GM19328 (cell line): ENCODE data around the gene KLF12.

ENCODE experiments used
- ATAC-seq: cut with Tn5 transposase; IDR thresholded peaks from one replicate; pipeline ENCODE4 v1.9.1; 2021; ENCODE audit warnings: mild to moderate bottlenecking, moderate library complexity; ENCODE audit not compliant: unreplicated experiment

The KLF12 gene

DNA sequence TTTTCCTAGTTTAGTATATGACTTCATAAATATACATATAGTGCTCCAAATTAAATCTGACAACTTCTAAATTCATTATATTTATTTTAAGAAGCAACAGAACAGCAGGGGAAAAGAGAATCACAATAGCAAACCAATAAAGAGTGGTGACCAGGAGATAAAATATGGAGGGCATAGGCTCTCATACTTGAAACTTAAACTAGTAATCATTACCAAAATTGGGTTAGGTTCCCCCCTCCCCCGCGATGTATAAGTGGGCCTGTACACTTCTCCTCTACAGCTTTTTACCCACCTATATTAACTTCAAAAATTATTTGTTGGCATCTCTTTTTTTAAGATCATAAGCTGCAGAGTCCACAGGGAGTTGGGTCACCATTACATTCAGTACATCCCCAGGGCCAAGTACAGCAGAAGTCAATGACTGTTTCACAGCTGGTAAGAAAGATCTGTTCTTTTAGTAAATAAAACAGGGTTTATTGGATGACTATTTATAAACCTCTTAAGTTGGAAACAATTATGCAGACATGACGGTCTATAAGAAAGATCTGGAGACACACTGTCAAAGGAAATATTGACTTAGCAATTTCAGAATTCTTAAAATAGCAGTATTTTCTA is 29.4 kb downstream of the KLF12 start:
- ATAC-seq, result no peak

DNA sequence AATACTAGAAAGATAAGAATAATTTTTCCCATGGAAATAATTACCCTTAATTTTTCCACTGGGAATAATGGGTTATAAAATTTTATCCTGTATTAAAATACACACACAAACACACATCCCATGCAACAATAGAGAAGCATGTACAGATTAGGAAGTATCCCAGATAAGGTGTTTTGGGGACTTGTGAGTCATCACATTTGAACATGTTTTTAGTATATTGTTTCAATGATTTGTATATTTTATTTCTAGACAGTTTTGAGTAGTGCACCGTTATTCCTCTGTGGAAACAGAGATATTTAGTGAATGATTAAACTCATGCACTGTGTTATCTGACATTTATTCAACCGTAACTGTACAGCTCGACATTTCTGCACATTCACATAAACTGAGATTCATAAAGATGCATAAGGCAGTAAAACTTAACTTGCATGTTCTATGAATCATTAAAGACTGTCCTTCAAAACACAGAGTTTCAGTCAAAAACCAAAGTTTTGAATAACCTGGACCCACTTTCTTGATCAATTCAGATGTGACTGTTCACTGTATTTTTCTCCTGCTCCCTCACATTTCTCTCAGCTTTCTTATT is 30.1 kb downstream of the KLF12 start:
- ATAC-seq, result no peak

DNA sequence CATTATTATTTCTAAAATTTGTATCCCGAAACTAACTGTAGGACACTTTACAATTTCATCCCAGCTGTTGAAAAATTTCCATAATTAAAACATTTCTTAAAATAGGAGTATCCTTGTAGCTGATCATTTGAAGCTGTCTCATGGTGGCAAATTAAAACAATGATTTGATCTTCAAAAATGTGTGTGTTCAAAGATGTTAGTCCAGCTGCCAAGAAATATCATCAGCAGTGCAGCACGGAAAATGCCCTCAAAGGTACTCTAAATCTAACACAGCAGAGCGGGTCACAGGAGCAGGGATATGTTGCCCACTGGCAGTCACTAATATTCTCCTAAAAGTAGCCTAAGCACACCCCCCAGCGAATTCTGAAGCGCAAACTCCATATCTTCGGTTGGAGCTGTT is 31.0 kb downstream of the KLF12 start:
- ATAC-seq, result no peak

DNA sequence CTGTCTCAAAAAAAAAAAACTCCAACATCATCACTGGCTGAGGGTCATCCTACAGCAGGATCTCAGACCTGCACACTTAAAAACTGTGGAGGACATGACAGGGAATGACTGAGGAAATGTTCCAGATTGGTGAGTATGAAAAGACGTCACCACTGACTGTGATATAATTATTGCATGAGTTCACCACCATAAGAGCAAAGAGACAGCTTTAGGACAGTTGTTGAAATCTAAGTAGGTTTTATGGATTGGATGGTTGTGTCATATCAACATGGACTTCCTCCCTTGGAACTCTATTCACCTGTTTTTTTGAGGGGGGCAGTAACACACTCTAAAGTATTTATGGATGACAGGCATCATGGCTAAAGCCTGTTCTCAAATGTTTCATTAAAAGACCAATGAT is 31.5 kb downstream of the KLF12 start:
- ATAC-seq, result no peak

DNA sequence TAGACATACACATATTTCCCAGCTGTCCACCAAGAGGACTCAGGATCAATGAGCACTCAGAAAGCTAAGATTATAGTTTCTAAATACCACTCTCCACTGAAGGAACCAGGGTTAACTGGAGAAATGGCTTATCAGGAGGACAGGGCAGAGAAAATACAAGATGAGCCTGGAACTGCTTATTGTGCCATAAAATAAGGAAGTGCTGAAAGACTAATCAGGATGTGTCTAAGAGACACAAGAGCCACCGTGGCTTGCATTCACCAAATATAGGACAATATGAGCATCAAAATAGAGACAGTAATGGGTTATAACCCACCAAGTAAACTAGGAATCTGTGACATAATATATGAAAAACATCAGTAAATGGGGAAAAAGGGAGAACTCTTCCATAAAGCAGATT is 32.8 kb downstream of the KLF12 start:
- ATAC-seq, result no peak

DNA sequence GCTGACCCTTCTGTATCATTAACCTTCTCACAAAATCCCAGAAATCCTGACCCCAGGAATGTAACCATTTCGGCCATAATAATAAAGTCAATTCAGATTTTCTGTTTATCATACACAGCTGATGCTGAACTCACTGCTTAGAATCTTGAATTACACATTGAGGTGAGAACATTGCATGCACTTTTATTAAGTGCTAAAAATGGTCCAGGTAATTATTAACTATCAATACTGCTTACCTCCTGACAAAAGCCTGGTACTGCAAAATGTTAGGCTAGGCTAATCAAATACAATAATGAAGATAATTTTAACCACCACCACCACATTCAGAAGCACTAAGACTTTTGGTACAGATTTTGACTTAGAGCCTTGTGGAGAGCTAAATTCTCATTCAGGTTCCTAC is 36.1 kb downstream of the KLF12 start:
- no peak for ATAC-seq

DNA sequence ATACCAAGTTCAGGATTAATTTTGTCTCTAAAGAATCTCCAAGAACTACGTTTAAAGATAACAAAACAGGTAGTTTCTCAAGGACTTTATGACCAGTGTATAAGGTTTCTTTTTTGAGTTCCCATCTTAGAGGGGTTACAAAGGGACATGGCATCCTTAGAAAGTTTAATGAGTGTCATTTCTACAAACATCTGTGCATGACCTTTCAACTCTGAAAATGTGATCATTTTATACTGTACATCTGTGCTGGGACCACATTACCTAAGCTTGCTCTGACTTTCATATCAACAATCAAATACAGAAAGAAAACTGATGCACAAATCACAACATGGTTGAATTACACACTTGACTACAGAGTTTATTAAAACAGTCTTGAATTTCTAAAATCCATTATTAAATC is 37.1 kb downstream of the KLF12 start:
- ATAC-seq, result no peak

DNA sequence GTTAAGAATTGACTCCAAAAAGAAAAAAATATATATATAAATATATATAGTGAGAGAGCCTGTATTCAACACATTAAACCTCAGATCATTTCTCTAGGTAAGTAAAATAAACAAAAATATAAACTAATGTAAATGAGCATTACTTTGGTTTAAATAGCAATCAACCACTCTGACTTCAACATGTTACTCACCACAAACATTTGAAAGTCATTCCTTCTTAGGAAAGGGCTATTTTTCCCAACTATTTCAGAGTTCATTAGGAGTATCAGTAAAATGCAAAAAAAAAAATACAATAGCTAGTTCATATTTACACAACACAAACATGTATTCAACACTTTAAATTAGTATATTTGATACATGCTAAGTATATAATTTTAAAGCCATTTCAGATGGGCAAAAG is 40.5 kb downstream of the KLF12 start:
- ATAC-seq, result no peak

DNA sequence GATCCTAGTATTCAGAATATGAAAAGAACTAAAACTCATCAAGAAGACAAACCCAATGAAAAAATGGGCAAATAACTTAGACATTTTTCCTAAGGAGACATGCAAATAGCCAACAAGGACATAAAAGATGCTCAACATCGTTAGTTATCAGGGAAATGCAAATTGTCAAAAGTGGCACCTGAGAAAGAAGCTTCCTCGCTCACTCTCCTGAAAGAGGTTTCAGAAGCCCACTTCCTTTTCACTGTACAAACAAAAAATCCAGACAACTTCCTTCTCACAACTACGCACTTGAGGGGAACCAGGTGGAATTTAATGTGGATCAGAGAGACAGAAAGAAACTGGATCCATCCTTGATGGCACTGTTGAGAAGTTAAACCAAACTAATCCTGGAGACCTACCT is 41.5 kb downstream of the KLF12 start:
- no peak for ATAC-seq

DNA sequence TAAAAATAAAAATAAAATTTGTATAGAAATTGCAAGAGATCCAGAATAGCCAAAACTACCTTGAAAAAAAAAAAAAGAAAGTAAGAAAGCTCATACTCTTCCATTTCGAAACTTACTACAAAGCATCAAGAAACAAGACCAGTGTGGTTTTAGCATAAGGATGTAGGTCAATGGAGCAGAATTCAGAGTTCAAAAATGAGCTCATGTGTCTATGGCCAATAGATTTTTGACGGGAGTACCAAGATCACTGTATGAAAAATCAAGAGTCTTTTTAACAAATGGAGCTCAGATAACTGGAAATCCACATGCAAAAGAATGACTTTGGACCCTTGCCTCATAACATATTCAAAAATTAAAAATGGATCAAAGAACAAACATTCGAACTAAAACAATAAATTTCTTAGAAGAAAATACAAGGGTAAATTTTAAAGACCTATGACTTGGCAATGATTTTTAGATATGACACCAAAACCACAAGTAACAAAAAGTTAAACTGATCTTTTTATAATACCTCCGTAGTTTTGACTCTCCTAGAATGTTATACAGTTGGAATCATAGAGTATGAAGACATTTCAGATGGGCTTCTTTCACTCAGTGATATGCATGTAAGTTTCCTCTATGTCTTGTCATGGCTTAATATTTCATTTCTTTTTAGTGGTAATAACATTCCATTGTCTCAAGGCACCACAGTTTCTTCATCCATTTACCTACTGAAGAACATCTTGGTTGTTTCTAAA is 43.2 kb downstream of the KLF12 start:
- no peak for ATAC-seq

DNA sequence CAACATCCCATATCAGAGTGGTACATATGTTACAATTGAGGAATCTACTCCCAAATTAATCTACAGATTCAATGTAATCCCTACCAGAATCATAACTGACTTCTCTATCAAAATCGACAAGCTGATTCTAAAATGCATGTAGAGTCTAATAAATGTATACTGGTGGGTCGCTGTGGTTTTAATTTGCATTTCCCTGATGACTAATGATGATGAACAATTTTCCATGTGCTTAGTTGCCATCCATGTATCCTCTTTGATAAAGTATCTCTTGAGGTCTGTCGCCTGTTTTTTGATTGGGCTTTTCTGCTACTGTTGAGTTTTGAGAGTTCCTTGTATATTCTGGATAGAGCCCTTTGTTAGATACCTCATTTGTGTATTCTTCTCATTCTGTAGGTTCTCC is 43.8 kb downstream of the KLF12 start:
- ATAC-seq, result no peak

DNA sequence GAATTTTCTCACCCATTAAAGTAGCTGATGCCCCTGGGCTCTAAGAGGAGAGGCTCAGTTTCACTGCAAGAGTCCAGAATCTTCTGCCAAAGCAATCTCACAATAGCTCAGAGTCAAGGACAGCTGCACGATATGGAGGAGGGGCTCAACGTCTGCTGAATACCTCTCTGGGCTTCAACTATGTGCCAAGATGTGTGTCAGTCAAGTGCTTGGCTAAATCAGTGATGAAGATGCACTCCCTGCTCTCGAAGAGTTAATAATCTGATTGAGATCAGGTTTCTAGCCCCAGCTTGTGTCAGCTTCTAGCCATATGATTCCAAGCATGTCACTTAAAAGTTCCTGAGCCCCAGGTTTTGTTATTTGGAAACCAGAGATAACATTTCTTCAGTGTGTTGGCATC is 46.8 kb downstream of the KLF12 start:
- no peak for ATAC-seq
